AG04449 (cell line): ENCODE results near the gene LRP8.

Source experiments
- CTCF ChIA-PET: fragments of 350-600 bp; formaldehyde crosslinking; extraction: SDS; loops from one replicate; lab custom pipeline; 2021; ENCODE audit warnings: antibody characterized with exemption; lab: Yijun Ruan, JAX
- POLR2A ChIA-PET: fragments of 400-600, 350-600 bp; formaldehyde crosslinking; extraction: SDS; loops from one replicate; lab custom pipeline; 2020; ENCODE audit warnings: antibody characterized with exemption, inconsistent platforms; lab: Yijun Ruan, JAX
- DNase-seq: peaks from one replicate; pipeline ENCODE4 v3.0.0-alpha.2; 2010; ENCODE audit warnings: low read depth, low spot score
- H3K4me3 ChIP-seq: 2 replicates; pipeline ENCODE4 v1.5.1; 2011; ENCODE audit warnings: low read depth, mild to moderate bottlenecking, control low read depth, low read length
- TF ChIP-seq, protein P1 (sequence below): IDR thresholded peaks from one replicate; pipeline ENCODE4 v1.5.1; 2011; ENCODE audit warnings: mild to moderate bottlenecking, moderate library complexity, low read length, control low read depth, inconsistent platforms; ENCODE audit not compliant: insufficient read depth; ENCODE audit errors: missing control alignments

LRP8 gene

GRCh38 chr1:53308506-53308905 lies 19.4 kb downstream of the LRP8 start:
- H3K4me3 ChIP-seq, result no peak overlapping the region
- CTCF ChIA-PET, result no interaction called here
- no peak for DNase-seq
- POLR2A ChIA-PET, result no interaction called here
- TF ChIP-seq, protein P1, sequence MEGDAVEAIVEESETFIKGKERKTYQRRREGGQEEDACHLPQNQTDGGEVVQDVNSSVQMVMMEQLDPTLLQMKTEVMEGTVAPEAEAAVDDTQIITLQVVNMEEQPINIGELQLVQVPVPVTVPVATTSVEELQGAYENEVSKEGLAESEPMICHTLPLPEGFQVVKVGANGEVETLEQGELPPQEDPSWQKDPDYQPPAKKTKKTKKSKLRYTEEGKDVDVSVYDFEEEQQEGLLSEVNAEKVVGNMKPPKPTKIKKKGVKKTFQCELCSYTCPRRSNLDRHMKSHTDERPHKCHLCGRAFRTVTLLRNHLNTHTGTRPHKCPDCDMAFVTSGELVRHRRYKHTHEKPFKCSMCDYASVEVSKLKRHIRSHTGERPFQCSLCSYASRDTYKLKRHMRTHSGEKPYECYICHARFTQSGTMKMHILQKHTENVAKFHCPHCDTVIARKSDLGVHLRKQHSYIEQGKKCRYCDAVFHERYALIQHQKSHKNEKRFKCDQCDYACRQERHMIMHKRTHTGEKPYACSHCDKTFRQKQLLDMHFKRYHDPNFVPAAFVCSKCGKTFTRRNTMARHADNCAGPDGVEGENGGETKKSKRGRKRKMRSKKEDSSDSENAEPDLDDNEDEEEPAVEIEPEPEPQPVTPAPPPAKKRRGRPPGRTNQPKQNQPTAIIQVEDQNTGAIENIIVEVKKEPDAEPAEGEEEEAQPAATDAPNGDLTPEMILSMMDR, result no peak

DNA sequence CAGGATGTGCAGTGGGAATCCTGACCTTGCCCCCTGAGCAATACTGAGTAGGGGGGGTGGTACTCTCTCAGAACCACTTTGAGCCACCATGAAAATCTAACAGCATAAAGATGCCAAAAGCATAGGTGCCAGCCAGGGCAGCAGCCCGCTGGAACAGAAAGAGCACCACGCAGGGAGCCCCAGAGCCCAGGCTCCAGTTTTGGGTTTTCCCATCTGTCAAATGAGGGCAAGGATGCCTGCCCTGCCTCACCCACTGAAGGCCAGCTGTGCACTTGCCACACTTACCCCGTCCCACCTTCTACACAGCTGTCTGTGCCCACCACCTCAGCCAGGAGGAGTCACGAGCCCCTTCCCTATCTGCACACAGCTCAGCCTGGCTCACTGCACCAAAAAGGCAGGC lies 20.8 kb downstream of the LRP8 start:
- TF ChIP-seq, protein P1, result no peak
- POLR2A ChIA-PET, result no interaction called here
- no peak for DNase-seq
- H3K4me3 ChIP-seq, result no peak overlapping the region
- CTCF ChIA-PET, result no interaction called here

GRCh38 chr1:53306168-53306567 lies 21.7 kb downstream of the LRP8 start:
- CTCF ChIA-PET, result interaction anchor here (1.6 kb wide), 1 partner anchor 87 kb away, joined by 7 read pairs; no protein-coding TSS in a partner anchor
- DNase-seq, result no peak
- H3K4me3 ChIP-seq, result no peak overlapping the region
- POLR2A ChIA-PET, result no interaction called here
- TF ChIP-seq, protein P1, result no peak

DNA sequence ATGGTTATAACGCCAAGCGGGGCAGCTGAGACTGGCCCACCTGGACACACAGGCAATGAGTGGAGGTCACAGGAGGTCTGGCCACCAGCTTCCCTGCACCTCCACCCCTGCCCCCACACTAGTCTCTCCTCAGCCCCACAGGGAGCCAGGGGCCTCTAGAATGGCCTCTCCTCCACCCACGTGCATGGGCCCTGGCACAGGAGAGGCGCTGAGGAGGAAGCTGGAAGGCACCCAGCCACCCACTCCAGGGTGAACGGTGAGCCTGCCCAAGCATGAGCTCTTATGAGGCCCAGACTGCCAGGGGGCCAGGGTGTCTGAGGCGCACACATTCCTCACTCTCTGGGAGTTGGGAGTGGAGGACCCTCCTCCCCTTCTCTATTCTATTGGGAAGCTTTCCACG lies 22.2 kb downstream of the LRP8 start:
- H3K4me3 ChIP-seq, result no peak overlapping the region
- POLR2A ChIA-PET, result no interaction called here
- CTCF ChIA-PET, result interaction anchor here (1.6 kb wide), 1 partner anchor 88 kb away, joined by 7 read pairs; no protein-coding TSS in a partner anchor
- no peak for DNase-seq
- TF ChIP-seq, protein P1, result no peak

GRCh38 chr1:53304527-53304926 lies 23.3 kb downstream of the LRP8 start:
- POLR2A ChIA-PET, result no interaction called here
- CTCF ChIA-PET, result interaction anchor here (1.6 kb wide), 1 partner anchor 26 kb away, joined by 7 read pairs; no protein-coding TSS in a partner anchor
- DNase-seq, result no peak
- H3K4me3 ChIP-seq, result no peak overlapping the region
- TF ChIP-seq, protein P1, result no peak

DNA sequence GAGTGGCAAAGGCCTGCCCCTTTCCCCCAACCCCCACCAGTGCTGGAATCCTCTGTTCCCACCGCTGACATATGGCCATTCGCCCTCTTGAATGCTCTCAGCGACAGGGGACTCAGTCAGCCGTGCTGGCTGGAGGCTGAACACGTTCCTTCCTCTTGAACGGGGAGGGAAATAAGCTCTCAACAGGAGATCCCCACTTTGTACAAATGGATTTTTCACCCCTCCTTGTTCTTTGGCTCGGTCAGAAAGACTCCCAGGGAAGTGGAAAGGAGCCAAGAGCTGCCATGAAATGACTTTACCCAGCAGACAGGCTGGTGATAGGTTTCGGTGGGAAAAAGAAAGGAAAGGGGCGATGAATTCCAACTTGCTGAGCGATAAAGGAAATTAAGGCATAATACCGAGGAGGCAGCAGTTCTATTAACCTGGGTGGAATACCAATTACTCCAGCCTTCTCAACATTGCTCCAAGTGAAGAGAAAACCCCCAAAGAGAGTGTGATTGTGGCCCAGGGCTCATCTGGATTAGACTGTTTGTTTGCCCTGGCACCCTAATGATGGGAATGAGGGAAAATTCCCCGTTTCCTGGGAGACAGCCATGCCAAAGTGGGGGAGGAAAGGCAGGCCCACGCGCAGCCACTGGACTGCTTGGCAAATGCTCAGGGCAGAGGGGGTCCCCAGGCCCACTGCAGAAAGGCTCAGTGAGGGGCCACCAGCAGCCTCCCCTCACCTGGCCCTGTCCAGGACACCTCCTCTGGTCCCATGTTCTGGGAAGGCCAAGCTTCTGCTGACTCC lies 23.9 kb downstream of the LRP8 start:
- ChIA-PET CTCF (interaction anchor here (1.6 kb wide), 1 partner anchor 26 kb away, joined by 7 read pairs; no protein-coding TSS in a partner anchor), POLR2A (no interaction called here)
- no peak for DNase-seq
- H3K4me3 ChIP-seq, result no peak overlapping the region
- TF ChIP-seq, protein P1, result no peak
